OCI-LY3 (cell line): ENCODE measurements around the gene LMO7.

Source experiments
- EZH2phosphoT487 ChIP-seq: fragments of 200-600 bp; shearing (Covaris generic); IDR thresholded peaks from 2 replicates; pipeline ENCODE4 v1.6.1; 2018; ENCODE audit warnings: antibody characterized with exemption, mixed run types, low read depth
- TF ChIP-seq, protein P1 (sequence below): fragments of 200-600, 300-600 bp; sonication (generic); IDR thresholded peaks from 2 replicates; pipeline ENCODE4 v1.5.1; 2014; ENCODE audit warnings: antibody characterized with exemption, low read length, low read depth

- TF ChIP-seq, protein P1, sequence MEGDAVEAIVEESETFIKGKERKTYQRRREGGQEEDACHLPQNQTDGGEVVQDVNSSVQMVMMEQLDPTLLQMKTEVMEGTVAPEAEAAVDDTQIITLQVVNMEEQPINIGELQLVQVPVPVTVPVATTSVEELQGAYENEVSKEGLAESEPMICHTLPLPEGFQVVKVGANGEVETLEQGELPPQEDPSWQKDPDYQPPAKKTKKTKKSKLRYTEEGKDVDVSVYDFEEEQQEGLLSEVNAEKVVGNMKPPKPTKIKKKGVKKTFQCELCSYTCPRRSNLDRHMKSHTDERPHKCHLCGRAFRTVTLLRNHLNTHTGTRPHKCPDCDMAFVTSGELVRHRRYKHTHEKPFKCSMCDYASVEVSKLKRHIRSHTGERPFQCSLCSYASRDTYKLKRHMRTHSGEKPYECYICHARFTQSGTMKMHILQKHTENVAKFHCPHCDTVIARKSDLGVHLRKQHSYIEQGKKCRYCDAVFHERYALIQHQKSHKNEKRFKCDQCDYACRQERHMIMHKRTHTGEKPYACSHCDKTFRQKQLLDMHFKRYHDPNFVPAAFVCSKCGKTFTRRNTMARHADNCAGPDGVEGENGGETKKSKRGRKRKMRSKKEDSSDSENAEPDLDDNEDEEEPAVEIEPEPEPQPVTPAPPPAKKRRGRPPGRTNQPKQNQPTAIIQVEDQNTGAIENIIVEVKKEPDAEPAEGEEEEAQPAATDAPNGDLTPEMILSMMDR = no peak
- TF ChIP-seq EZH2phosphoT487 = no peak
These were observed 267.9 kb downstream of the LMO7 start for GRCh38 chr13:75904012-75904411.
